Prostate gland (tissue), 2 donors: Measurements from ENCODE around the gene MRPS27. TPM values are rescaled to one million over a fixed set of nuclear protein-coding genes. Genes with fewer than 3 reads are reported as not detected.
A peak's percentile ranks its signal among the peaks of the same experiment; 100 is the strongest.

Source experiments
- DNase-seq: peaks from one replicate; pipeline ENCODE4 v3.0.0-alpha.2; 2019; ENCODE audit warnings: low spot score
- H3K27ac ChIP-seq, 2 donors: fragments of 200-600 bp; sonication (generic); 2 replicates each; pipeline ENCODE4 v1.5.1; 2017 to 2019
- H3K27me3 ChIP-seq: fragments of 200-600 bp; sonication (generic); replicated peaks from 2 replicates; pipeline ENCODE4 v1.5.1; 2019; ENCODE audit not compliant: insufficient read depth
- H3K36me3 ChIP-seq, 2 donors: fragments of 200-600 bp; sonication (generic); 1 replicate in 1 of 2; 2 replicates in 1 of 2; pipeline versions ENCODE4 v1.5.1 to v1.8.1; 2017 to 2019
- H3K4me1 ChIP-seq: fragments of 200-600 bp; sonication (generic); replicated peaks from 2 replicates; pipeline ENCODE4 v1.5.1; 2019
- H3K4me3 ChIP-seq, 2 donors: fragments of 200-600 bp; sonication (generic); 2 replicates each; pipeline ENCODE4 v1.5.1; 2017 to 2019
- H3K9me3 ChIP-seq: fragments of 200-600 bp; sonication (generic); 2 replicates; pipeline ENCODE4 v1.5.1; 2017
- CTCF ChIP-seq, 4 experiments: fragments of 200-600 bp in 2 of 4; fragments of 450-650 bp in 2 of 4; sonication (generic) in 2 of 4; IDR thresholded peaks; 1 replicate in 3 of 4; 2 replicates in 1 of 4; pipeline ENCODE4 v1.5.1; 2016 to 2019; ENCODE audit warnings: antibody characterized with exemption in 4 of 4, mild to moderate bottlenecking in 2 of 4, moderate library complexity in 2 of 4
- POLR2A ChIP-seq: fragments of 450-650 bp; IDR thresholded peaks from one replicate; pipeline ENCODE4 v1.6.1; 2016; ENCODE audit warnings: antibody characterized with exemption, mild to moderate bottlenecking
- POLR2AphosphoS5 ChIP-seq: sonication (generic); formaldehyde crosslinking; IDR thresholded peaks from one replicate; pipeline ENCODE4 v1.6.1; 2017; ENCODE audit warnings: antibody characterized with exemption
- WGBS: methylation state at CpG from one replicate; pipeline ENCODE4 v1.1.5; 2018; 5-methylcytosine and 5-hydroxymethylcytosine counted together
- intact Hi-C: fragments of 100-400 bp; cut with DNase I; formaldehyde crosslinking; loops from one replicate; pipeline ENCODE4 v1.14.2; 2022
- total RNA-seq, 2 donors: library from RNA; depleted of rRNA; stranded (reverse); fragments of >200 nt; gene quantifications; one replicate each; pipeline ENCODE4 v1.1.0, GENCODE V29; 2016

The MRPS27 gene
- total RNA-seq, 2 donors from 2014 or later, result 43.3 to 51.1 TPM

GRCh38 chr5:72246954-72247442 lies 73.0 kb downstream of the MRPS27 start:
- WGBS, result 9% methylated on average over 4 of the region's 4 CpGs
- peak overlapping the region; percentile 41 to 58 for H3K27ac ChIP-seq
- H3K36me3 ChIP-seq, result no peaks in the 10 kb centered on the region
- no peak overlapping the region for H3K4me3 ChIP-seq
- H3K27me3 ChIP-seq, result no peaks in the 10 kb centered on the region
- no peaks in the 10 kb centered on the region for H3K9me3 ChIP-seq
- no peak for DNase-seq
- intact Hi-C loops, result loop anchor here (10.0 kb wide), 1 partner anchor 58 kb away; no protein-coding TSS in a partner anchor
- TF ChIP-seq POLR2AphosphoS5 (peak; percentile 68), POLR2A (no peak)
- H3K4me1 ChIP-seq, result no peaks in the 10 kb centered on the region

- intact Hi-C loops, result loop anchor here (10.0 kb wide), 1 partner anchor 59 kb away; no protein-coding TSS in a partner anchor
- Histone ChIP-seq H3K4me1 (no peaks in the 10 kb centered on the region), H3K27ac (peak overlapping the region; percentile 41 to 58), H3K27me3 (no peaks in the 10 kb centered on the region), H3K9me3 (no peaks in the 10 kb centered on the region), H3K4me3 (no peak overlapping the region), H3K36me3 (no peaks in the 10 kb centered on the region)
- TF ChIP-seq CTCF (IDR thresholded peaks at IDR 0.05) (no peak), POLR2AphosphoS5 (no peak), POLR2A (no peak)
- no peak for DNase-seq
- 49% methylated on average over 3 of the region's 3 CpGs for WGBS
These were observed 74.0 kb downstream of the MRPS27 start for GRCh38 chr5:72245951-72246532.

- peak overlapping the region; percentile 41 to 58 for H3K27ac ChIP-seq
- no peak overlapping the region for H3K4me3 ChIP-seq
- H3K9me3 ChIP-seq, result no peaks in the 10 kb centered on the region
- H3K4me1 ChIP-seq, result no peaks in the 10 kb centered on the region
- H3K36me3 ChIP-seq, result no peaks in the 10 kb centered on the region
- TF ChIP-seq CTCF (IDR thresholded peaks at IDR 0.05) (no peak), POLR2AphosphoS5 (no peak), POLR2A (no peak)
- DNase-seq, result no peak
- H3K27me3 ChIP-seq, result no peaks in the 10 kb centered on the region
- WGBS, result 62% methylated on average over 1 of the region's 1 CpG
- intact Hi-C loops, result loop anchor here (10.0 kb wide), 1 partner anchor 59 kb away; no protein-coding TSS in a partner anchor
These were observed 74.5 kb downstream of the MRPS27 start for GRCh38 chr5:72245546-72245945.

- Histone ChIP-seq H3K4me3 (no peak overlapping the region), H3K36me3 (no peaks in the 10 kb centered on the region), H3K27me3 (no peaks in the 10 kb centered on the region), H3K4me1 (no peaks in the 10 kb centered on the region), H3K27ac (peak overlapping the region; percentile 35 to 58), H3K9me3 (no peaks in the 10 kb centered on the region)
- DNase-seq, result no peak
- TF ChIP-seq POLR2AphosphoS5, result no peak
- peak in 2 of 4 experiments; percentile 8 to 30 for TF ChIP-seq CTCF (IDR thresholded peaks at IDR 0.05)
- intact Hi-C loops, result loop anchor here (10.0 kb wide), 1 partner anchor 60 kb away; no protein-coding TSS in a partner anchor
- 25% methylated on average over 2 of the region's 2 CpGs for WGBS
These were observed 75.1 kb downstream of the MRPS27 start for GRCh38 chr5:72244862-72245371.

GRCh38 chr5:72243706-72244105 lies 76.3 kb downstream of the MRPS27 start:
- Histone ChIP-seq H3K4me1 (no peaks in the 10 kb centered on the region), H3K9me3 (no peaks in the 10 kb centered on the region), H3K4me3 (no peak overlapping the region), H3K27ac (no peak overlapping the region), H3K27me3 (no peaks in the 10 kb centered on the region), H3K36me3 (no peaks in the 10 kb centered on the region)
- no peak for DNase-seq
- 70% methylated on average over 2 of the region's 2 CpGs for WGBS
- no peak for TF ChIP-seq POLR2A
- no peak for TF ChIP-seq POLR2AphosphoS5
- TF ChIP-seq CTCF (IDR thresholded peaks at IDR 0.05), result no peak
- intact Hi-C loops, result loop anchor here (10.0 kb wide), 1 partner anchor 61 kb away; no protein-coding TSS in a partner anchor
